CD4-positive, alpha-beta T cell treated with Interleukin-4 for 1 hour (primary cell): ENCODE data around the gene DDX28.
"Not testable (repeated sequence)": the region's sequence is repeated elsewhere in the genome, so short reads cannot be mapped to it uniquely, and the experiment has no call there.

Source experiments
- DNase-seq, 2 donors: peaks; one replicate each; pipeline ENCODE4 v3.0.0-alpha.2; 2020 to 2022

The DDX28 gene

DNA sequence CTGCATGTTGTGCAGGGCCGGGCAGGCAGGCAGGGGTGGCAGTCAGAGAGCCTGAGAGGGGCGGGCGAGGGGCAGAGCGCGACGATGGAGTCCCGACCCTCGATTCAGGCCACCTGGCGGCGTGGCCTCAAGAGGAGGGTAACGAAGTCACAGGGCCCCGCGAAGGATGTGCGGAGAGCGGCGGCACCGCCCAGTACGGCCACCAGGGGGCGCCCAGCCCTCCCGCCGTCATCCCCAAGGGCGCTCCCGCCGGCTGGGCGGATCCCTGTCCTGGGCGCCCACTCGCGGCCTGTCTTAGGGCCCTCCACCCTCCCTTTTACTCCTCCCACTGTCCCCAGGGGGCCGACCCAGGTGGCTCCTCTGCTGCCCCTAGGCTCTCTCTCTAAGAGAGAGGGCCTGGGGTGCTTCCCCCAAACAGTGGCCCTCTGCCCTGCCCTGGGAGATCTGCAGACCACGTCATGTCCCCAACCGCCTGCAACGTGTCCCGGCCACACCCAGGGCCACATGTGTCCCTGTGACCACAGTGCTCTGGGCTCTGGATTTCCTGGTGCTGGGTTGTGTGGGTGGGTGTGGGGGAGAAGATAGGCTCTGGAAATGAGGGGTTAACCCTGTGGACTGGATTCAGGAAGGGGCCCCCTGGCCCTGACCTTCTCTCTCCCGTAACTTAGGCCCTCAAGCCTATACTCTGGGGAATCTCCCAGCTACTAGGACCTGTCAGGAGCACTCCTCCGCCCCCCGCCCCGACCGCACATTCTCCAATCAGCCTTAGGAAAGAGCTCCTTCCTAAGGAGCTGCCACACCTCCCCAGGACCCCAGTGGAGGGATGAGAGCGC, 29.6 kb downstream of the DDX28 start:
- peak; percentile 85 to 86 for DNase-seq

GRCh38 chr16:67992661-67993206, 30.3 kb downstream of the DDX28 start:
- no peak for DNase-seq

GRCh38 chr16:67990018-67990386, 33.0 kb downstream of the DDX28 start:
- no peak for DNase-seq

GRCh38 chr16:67989322-67990017, 33.6 kb downstream of the DDX28 start:
- DNase-seq: no peak

GRCh38 chr16:67988675-67989074, 34.4 kb downstream of the DDX28 start:
- no peak for DNase-seq

GRCh38 chr16:67987460-67988160, 35.4 kb downstream of the DDX28 start:
- no peak for DNase-seq

GRCh38 chr16:67986949-67987348, 36.1 kb downstream of the DDX28 start:
- DNase-seq: no peak

- no peak for DNase-seq
These were observed 40.9 kb downstream of the DDX28 start for GRCh38 chr16:67982011-67982696.

GRCh38 chr16:67979955-67980678, 42.9 kb downstream of the DDX28 start, which contains the start of gene DPEP3:
DPEP3 (minus strand) TSS chr16:67980499; CDS start chr16:67980380, 119 bp downstream.
- DNase-seq: no peak

GRCh38 chr16:67977469-67978227, 45.4 kb downstream of the DDX28 start:
- DNase-seq: no peak

- no peak for DNase-seq
These were observed 46.0 kb downstream of the DDX28 start for GRCh38 chr16:67977005-67977404.

DNA sequence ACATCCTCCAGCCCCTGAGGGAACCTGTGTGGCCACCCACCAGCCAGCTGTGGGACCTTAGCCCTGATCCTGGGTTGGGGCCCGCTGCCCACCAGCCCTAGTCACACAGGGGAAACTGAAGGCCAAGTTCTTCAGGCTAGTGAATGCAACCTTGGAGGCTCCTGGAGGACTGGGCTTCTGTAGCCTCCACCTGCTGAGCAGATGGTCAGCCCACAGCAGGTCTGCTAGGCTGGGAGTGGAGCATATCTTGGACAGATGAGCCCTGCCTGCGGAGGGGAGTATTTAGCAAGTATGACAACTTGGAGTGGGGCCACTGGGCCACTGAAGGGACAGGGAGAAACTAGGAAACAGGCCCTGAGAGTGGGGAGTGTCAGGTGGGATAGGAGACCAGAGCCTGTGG, 46.8 kb downstream of the DDX28 start:
- no peak for DNase-seq

GRCh38 chr16:67975321-67976105, 47.5 kb downstream of the DDX28 start:
- no peak for DNase-seq

GRCh38 chr16:67972285-67972684, 50.7 kb downstream of the DDX28 start:
- DNase-seq: not testable (repeated sequence)

DNA sequence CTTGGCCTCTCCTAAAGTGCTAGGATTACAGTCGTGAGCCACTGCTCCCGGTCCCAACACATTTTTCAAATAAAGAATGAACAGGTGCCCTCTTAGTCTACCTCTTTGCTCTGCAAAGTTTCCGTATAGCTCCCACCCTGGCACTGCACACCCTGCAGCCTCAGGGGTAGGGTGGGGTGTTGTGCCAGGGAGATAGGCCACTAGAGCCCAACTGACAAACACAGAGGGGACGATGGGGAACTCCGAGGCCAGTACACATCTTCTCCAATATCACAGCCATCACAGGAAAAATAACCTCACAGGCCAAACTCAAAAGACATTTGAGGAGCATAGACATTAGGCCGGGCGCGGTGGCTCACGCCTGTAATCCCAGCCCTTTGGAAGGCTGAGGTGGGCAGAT, 51.9 kb downstream of the DDX28 start:
- DNase-seq: no peak
